GM13976 (cell line): Measurements from ENCODE around the gene KATNIP.

Experiments
- DNase-seq: peaks from one replicate; pipeline ENCODE4 v3.0.0; 2012; ENCODE audit warnings: low spot score
- in situ Hi-C: fragments of 300-500 bp; cut with MboI; formaldehyde crosslinking; loops from one replicate; pipeline ENCODE4 v1.12.0; 2022; ENCODE audit warnings: low sequenced_read_pairs, mixed read lengths, inconsistent platforms; ENCODE audit not compliant: unreplicated experiment
- TF ChIP-seq, protein P1 (sequence below): IDR thresholded peaks from 2 replicates; pipeline ENCODE4 v1.5.1; 2012; ENCODE audit warnings: borderline replicate concordance, mild to moderate bottlenecking; ENCODE audit not compliant: insufficient read depth; ENCODE audit errors: extremely low read depth, missing control alignments, control extremely low read depth

KATNIP gene

DNA sequence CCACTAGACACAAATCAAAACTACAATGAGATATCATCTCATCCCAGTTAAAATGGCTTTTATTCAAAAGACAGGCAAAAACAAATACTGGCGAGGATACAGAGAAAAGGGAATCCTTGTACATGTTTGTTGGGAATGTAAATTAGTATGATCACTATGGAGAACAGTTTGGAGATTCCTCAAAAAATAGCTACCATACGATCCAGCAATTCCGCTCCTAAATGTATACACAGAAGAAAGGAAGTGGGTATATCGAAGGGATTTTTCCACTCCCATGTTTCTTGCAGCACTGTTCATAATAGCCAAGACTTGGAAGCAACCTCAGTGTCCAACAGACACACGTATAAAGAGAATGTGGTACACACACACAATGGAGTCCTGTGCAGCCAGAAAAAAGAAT lies 35.3 kb downstream of the KATNIP start:
- in situ Hi-C loops: no loop called here
- TF ChIP-seq, protein P1, sequence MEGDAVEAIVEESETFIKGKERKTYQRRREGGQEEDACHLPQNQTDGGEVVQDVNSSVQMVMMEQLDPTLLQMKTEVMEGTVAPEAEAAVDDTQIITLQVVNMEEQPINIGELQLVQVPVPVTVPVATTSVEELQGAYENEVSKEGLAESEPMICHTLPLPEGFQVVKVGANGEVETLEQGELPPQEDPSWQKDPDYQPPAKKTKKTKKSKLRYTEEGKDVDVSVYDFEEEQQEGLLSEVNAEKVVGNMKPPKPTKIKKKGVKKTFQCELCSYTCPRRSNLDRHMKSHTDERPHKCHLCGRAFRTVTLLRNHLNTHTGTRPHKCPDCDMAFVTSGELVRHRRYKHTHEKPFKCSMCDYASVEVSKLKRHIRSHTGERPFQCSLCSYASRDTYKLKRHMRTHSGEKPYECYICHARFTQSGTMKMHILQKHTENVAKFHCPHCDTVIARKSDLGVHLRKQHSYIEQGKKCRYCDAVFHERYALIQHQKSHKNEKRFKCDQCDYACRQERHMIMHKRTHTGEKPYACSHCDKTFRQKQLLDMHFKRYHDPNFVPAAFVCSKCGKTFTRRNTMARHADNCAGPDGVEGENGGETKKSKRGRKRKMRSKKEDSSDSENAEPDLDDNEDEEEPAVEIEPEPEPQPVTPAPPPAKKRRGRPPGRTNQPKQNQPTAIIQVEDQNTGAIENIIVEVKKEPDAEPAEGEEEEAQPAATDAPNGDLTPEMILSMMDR: no peak
- no peak for DNase-seq

DNA sequence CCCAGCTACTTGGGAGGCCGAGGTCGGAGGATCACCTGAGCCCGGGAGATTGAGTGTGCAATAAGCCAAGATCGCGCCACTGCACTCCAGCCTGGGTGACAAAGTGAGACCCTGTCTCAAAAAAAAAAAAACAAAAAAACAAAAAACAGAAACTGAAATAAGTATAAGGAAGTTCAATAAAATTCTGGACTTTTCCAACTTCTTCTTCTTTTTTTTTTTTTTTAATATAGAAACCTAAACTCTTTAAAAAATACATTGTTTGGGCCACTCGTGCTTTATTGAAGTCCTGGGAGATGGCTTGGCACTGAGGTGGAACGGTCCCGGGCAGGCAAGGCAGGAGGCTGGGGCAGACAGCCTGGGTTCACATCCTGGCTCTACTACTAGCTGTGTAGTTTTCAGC lies 36.8 kb downstream of the KATNIP start:
- in situ Hi-C loops: no loop called here
- DNase-seq: no peak
- TF ChIP-seq, protein P1: no peak

DNA sequence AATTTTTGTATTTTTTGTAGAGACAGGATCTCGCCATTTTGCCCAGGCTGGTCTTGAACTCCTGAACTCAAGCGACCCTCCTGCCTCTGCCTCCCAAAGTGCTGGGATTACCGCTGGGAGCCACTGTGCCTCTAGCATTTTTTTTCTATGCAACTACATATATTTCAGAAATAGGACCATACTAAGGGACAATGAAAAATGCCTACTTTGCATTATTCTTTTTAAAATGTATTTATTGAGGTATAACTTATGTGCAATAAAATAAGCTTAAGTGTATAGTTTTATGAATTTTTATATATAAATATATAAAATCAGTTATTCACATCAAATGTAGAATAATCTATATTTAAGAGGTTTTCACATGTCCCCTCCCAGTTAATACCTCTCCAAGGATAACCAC lies 38.1 kb downstream of the KATNIP start:
- in situ Hi-C loops: no loop called here
- TF ChIP-seq, protein P1: no peak

DNA sequence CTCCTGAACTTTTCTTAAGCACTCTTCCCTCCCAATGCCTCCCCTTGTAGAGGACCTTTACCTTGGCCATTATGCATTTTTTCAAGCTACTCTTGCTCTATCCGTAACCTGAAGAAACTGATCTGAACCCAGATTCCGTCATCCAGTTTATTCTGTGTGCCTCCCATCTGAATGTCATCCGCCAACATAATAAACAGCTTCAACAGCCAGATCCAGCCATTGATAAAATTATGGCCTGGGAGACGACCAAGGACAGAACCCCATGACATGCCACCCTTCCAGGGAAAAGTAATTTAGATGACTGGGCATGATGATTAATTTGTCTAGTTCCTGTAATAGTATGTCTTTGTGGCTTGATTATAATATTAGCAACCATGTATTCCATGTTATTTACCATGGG lies 41.9 kb downstream of the KATNIP start:
- TF ChIP-seq, protein P1: no peak
- in situ Hi-C loops: no loop called here

More for the DNA sequence above, 38.1 kb downstream of the KATNIP start:
- no peak for DNase-seq

DNA sequence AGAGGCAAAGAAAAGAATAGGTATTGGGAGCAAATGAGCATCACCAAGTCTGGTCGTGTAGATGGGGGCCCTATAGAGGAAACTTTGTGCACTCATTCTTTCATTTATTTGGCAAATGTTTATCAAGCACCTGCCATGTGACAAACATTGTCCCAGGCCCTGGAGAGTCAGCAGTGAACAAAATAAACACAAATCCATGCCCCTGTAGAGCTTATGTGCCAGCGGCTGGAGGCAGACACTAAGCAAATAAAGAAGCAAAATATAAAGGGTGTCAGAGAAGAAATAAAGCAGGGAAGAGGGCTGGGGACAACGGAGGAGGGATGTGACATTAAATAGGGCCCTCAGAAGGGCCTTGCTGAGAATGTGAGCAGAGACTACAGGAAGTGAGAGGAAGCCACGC lies 45.5 kb downstream of the KATNIP start:
- TF ChIP-seq, protein P1: no peak
- in situ Hi-C loops: no loop called here

More for the DNA sequence above, 41.9 kb downstream of the KATNIP start:
- no peak for DNase-seq

DNA sequence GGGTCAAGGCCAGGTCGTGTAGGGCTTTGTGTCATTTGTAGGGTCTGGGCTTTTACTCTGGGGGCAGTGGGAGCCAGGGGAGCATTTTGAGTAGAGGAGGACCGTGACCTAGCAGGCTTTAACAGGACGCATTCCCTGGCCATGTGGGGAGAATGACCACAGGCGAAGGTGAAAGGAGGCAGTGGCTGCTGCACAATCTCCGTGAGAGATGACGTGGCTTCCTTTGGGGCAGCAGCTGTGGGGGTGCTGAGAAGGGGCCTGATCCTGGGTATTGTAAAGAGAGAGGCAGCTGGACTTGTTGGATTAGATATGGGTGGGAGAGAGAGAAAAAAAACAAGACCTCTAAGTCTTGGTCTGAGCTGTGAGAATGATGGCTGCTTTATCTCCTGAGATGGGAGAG lies 46.0 kb downstream of the KATNIP start:
- DNase-seq: no peak
- in situ Hi-C loops: no loop called here
- TF ChIP-seq, protein P1: no peak

More for the DNA sequence above, 45.5 kb downstream of the KATNIP start:
- DNase-seq: no peak

DNA sequence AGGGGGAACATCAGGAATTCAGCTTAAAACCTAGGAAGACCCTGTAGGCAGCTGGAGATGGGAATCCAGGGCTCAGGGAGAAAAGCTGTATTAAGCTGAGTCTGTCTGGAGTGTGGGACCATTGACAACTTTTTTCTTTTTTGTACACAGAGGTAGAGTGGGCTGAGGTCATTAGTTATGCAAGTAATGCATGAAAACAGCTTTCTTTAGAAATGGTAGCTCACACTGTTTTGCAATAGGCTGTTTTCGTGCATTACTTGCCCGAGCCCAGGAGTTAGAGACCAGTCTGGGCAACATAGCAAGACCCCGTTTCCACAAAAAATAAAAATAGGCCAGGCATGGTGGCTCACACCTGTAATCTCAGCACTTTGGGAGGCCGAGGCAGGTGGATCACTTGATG lies 46.5 kb downstream of the KATNIP start:
- TF ChIP-seq, protein P1: no peak
- in situ Hi-C loops: no loop called here
- DNase-seq: no peak
